Naive thymus-derived CD4-positive, alpha-beta T cell (primary cell): ENCODE data around the gene SUPT6H. TPM values are rescaled to one million over a fixed set of nuclear protein-coding genes. Genes with fewer than 3 reads are reported as not detected.
"Not testable (repeated sequence)": the region's sequence is repeated elsewhere in the genome, so short reads cannot be mapped to it uniquely, and the experiment has no call there.

Experiments
- ATAC-seq: fragments of 150-1000 bp; cut with Tn5 transposase; 2 replicates; pipeline ENCODE4 v1.10.0; 2021; ENCODE audit warnings: mild to moderate bottlenecking, moderate library complexity
- CTCF ChIA-PET: fragments of 350-600 bp; sonication (Branson Sonifier 250); formaldehyde crosslinking; loops from one replicate; lab custom pipeline; 2021; ENCODE audit warnings: antibody characterized with exemption; lab: Charles Lee
- POLR2A ChIA-PET: fragments of 350-600 bp; sonication (Branson Sonifier 250); formaldehyde crosslinking; loops from one replicate; lab custom pipeline; 2021; ENCODE audit warnings: antibody characterized with exemption, inconsistent platforms; lab: Charles Lee
- DNase-seq, 9 donors: peaks; one replicate each; pipeline versions ENCODE4 v3.0.0 to v3.0.0-alpha.2; 2020 to 2022; ENCODE audit warnings: mixed read lengths in 1 of 9
- H3K27ac ChIP-seq: one replicate; pipeline ENCODE4 v1.7.0; 2013; ENCODE audit warnings: mild to moderate bottlenecking, low read depth, low read length, moderate library complexity
- H3K27me3 ChIP-seq, 2 donors: one replicate each; pipeline ENCODE4 v1.7.0; 2013; ENCODE audit warnings: low read length in 2 of 2, mild to moderate bottlenecking in 2 of 2, moderate library complexity in 2 of 2; ENCODE audit not compliant: control insufficient read depth in 2 of 2, insufficient read depth in 2 of 2
- H3K36me3 ChIP-seq, 3 experiments: 1 replicate in 2 of 3; 2 replicates in 1 of 3; pipeline ENCODE4 v1.7.0; 2013; ENCODE audit warnings: low read length in 3 of 3, mild to moderate bottlenecking in 3 of 3, moderate library complexity in 1 of 3; ENCODE audit not compliant: insufficient read depth in 3 of 3, control insufficient read depth in 2 of 3
- H3K4me1 ChIP-seq, 2 donors: one replicate each; pipeline ENCODE4 v1.7.0; 2013; ENCODE audit warnings: low read length in 2 of 2, mild to moderate bottlenecking in 2 of 2, moderate library complexity in 1 of 2; ENCODE audit not compliant: control insufficient read depth in 2 of 2, insufficient read depth in 2 of 2
- H3K4me3 ChIP-seq: 2 replicates; pipeline ENCODE4 v1.7.0; 2013; ENCODE audit warnings: mild to moderate bottlenecking, low read length
- H3K9me3 ChIP-seq, 3 experiments: 1 replicate in 2 of 3; 2 replicates in 1 of 3; pipeline ENCODE4 v1.7.0; 2013; ENCODE audit warnings: low read length in 3 of 3; ENCODE audit not compliant: control insufficient read depth in 2 of 3
- H3K27ac Mint-ChIP-seq, 9 donors: one replicate each; pipeline ENCODE4 v1.8.0; 2020 to 2022; ENCODE audit warnings: mixed read lengths in 9 of 9, mild to moderate bottlenecking in 8 of 9, moderate library complexity in 5 of 9, inconsistent platforms in 2 of 9
- H3K27me3 Mint-ChIP-seq, 5 donors: one replicate each; pipeline ENCODE4 v1.8.0; 2021 to 2022; ENCODE audit warnings: mixed read lengths in 5 of 5, mild to moderate bottlenecking in 1 of 5
- H3K36me3 Mint-ChIP-seq, 5 donors: one replicate each; pipeline ENCODE4 v1.8.0; 2020 to 2022; ENCODE audit warnings: mixed read lengths in 5 of 5, mild to moderate bottlenecking in 3 of 5, inconsistent platforms in 1 of 5
- H3K4me1 Mint-ChIP-seq, 7 donors: one replicate each; pipeline ENCODE4 v1.8.0; 2020 to 2022; ENCODE audit warnings: mixed read lengths in 7 of 7, mild to moderate bottlenecking in 3 of 7, inconsistent platforms in 1 of 7
- H3K4me3 Mint-ChIP-seq, 10 donors: one replicate each; pipeline ENCODE4 v1.8.0; 2020 to 2022; ENCODE audit warnings: mild to moderate bottlenecking in 10 of 10, mixed read lengths in 10 of 10, moderate library complexity in 6 of 10, inconsistent platforms in 2 of 10
- H3K9me3 Mint-ChIP-seq, 11 donors: one replicate each; pipeline ENCODE4 v1.8.0; 2020 to 2022; ENCODE audit warnings: mixed read lengths in 11 of 11, mild to moderate bottlenecking in 4 of 11, inconsistent platforms in 1 of 11, moderate library complexity in 1 of 11
- intact Hi-C, 2 donors: fragments of 100-400 bp; cut with micrococcal nuclease; formaldehyde crosslinking; loops; one replicate each; pipeline ENCODE4 v1.15.1; 2023
- polyA plus RNA-seq, 2 donors: library from polyadenylated mRNA; unstranded; fragments of 300-500 nt; fragmentation: Illumina TruSeq; gene quantifications; one replicate each; pipeline ENCODE4 v1.2.3, GENCODE V29; 2021
- total RNA-seq, 6 experiments: library from RNA in 5 of 6; stranded (reverse) in 5 of 6; gene quantifications; 1 replicate in 5 of 6; 2 replicates in 1 of 6; pipeline ENCODE4 v1.2.3 and lab custom pipeline; 2021 to 2026

Gene SUPT6H
- total and polyA plus RNA-seq, 7 experiments from 2014 or later, result 9.8 to 132 (median 92.9) TPM

DNA sequence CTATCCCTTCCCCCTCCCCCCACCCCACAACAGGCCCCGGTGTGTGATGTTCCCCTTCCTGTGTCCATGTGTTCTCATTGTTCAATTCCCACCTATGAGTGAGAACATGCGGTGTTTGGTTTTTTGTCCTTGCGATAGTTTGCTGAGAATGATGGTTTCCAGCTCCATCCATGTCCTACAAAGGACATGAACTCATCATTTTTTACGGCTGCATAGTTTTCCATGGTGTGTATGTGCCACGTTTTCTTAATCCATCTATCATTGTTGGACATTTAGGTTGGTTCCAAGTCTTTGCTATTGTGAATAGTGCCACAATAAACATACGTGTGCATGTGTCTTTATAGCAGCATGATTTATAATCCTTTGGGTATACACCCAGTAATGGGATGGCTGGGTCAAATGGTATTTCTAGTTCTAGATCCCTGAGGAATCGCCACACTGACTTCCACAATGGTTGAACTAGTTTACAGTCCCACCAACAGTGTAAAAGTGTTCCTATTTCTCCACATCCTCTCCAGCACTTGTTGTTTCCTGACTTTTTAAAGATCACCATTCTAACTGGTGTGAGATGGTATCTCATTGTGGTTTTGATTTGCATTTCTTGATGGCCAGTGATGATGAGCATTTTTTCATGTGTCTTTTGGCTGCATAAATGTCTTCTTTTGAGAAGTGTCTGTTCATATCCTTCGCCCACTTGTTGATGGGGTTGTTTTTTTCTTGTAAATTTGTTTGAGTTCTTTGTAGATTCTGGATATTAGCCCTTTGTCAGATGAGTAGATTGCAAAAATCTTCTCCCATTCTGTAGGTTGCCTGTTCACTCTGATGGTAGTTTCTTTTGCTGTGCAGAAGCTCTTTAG, 74.1 kb downstream of the SUPT6H start:
- H3K4me1 ChIP-seq, intact Hi-C loops, H3K27ac ChIP-seq, DNase-seq, H3K9me3 ChIP-seq, H3K27me3 Mint-ChIP-seq, ATAC-seq, H3K27ac Mint-ChIP-seq, H3K9me3 Mint-ChIP-seq, H3K36me3 ChIP-seq, H3K27me3 ChIP-seq, H3K4me3 ChIP-seq, H3K4me3 Mint-ChIP-seq: not testable (repeated sequence)
- CTCF ChIA-PET, result interaction anchor here (1.0 to 1.2 kb wide), 2 partner anchors 9 to 14 kb away, joined by 3 to 5 read pairs; no protein-coding TSS in a partner anchor
- POLR2A ChIA-PET, result interaction anchor here (0.9 to 1.4 kb wide), 3 partner anchors 14 to 17 kb away, joined by 3 read pairs; partner anchors contain the start of gene RPL23A
- H3K4me1 Mint-ChIP-seq, result peaks cover 5 to 22% (median 14%) of the 10 kb centered on the region in 7 donors
- peaks cover 0 to 18% (median 0%) of the 10 kb centered on the region in 5 donors for H3K36me3 Mint-ChIP-seq

DNA sequence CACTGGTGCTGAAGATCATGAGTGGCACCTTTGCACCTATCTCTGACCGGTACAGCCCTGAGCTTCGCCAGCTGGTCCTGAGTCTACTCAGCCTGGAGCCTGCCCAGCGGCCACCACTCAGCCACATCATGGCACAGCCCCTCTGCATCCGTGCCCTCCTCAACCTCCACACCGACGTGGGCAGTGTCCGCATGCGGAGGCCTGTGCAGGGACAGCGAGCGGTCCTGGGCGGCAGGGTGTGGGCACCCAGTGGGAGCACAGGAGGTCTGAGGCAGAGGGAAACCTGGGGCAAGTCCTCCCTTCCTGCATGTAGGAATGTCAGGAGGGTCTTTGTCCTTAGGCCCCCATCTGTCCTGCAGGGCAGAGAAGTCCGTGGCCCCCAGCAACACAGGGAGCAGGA, 75.3 kb downstream of the SUPT6H start:
- H3K9me3 Mint-ChIP-seq, result peaks cover 0 to 6% (median 0%) of the 10 kb centered on the region in 11 donors

DNA sequence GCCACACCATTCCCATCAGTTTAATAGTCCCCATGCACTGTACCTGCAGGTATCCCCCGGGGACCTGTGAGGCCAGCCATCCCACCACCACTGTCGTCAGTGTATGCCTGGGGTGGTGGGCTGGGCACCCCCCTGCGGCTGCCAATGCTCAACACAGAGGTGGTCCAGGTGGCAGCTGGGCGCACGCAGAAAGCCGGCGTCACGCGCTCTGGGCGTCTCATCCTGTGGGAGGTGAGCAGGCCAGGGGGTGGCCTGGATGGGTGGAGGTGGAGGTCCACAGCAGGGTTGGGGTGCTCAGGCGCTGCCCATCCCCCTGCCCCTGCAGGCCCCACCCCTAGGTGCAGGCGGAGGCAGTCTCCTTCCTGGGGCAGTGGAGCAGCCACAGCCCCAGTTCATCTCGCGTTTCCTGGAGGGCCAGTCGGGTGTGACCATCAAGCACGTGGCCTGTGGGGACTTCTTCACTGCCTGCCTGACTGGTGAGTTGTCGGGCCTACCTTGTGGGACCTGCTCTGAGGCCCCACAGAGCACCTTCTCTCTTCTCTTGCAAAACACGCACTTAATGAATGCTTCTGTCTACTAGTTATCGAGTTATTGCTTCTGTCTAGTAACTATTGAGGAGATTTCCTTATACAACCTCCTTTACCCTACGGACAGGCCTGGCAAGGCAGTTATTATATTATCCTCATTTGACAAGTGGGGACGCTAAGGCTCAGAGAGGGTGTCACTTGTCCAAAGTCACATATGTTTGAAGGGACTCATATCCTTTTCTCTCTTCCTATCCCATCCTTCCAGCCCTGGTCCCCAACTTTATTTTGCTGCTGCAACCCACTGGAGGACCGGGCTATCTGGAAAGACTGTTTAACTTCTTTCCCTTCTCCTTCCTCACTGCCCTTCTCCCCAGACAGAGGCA, 76.0 kb downstream of the SUPT6H start:
- Mint-ChIP-seq H3K36me3 (peaks cover 0 to 18% (median 0%) of the 10 kb centered on the region in 5 donors), H3K27ac (peak overlapping the region in 7 of 9 donors; percentile 41 to 89 (median 69)), H3K4me1 (peaks cover 5 to 27% (median 15%) of the 10 kb centered on the region in 7 donors), H3K9me3 (peaks cover 0 to 6% (median 0%) of the 10 kb centered on the region in 11 donors), H3K4me3 (peak overlapping the region in 1 of 10 donors; percentile 59), H3K27me3 (no peaks in the 10 kb centered on the region)
- peak overlapping the region; percentile 54 for H3K27ac ChIP-seq
- no peaks in the 10 kb centered on the region for H3K27me3 ChIP-seq
- H3K4me3 ChIP-seq, result no peak overlapping the region
- ChIA-PET CTCF (interaction anchor here (0.6 to 1.7 kb wide), 2 partner anchors 9 to 10 kb away, joined by 3 to 5 read pairs; partner anchors contain the start of gene NEK8), POLR2A (interaction anchor here (1.3 to 16.9 kb wide), 2 partner anchors 10 to 13 kb away, joined by 5 to 269 read pairs; partner anchors contain the start of genes NEK8 and TLCD1)
- peaks cover 0 to 8% (median 0%) of the 10 kb centered on the region in 3 experiments for H3K36me3 ChIP-seq
- peaks cover under 1 to 5% of the 10 kb centered on the region in 2 donors for H3K4me1 ChIP-seq
- H3K9me3 ChIP-seq, result no peaks in the 10 kb centered on the region
- ATAC-seq (peak; percentile 30), DNase-seq (no peak)
- intact Hi-C loops, result no loop called here

More for the DNA sequence above, 75.3 kb downstream of the SUPT6H start:
- peaks cover 0 to 18% (median 0%) of the 10 kb centered on the region in 5 donors for H3K36me3 Mint-ChIP-seq
- DNase-seq (no peak), ATAC-seq (no peak)
- POLR2A ChIA-PET, result no interaction called here
- intact Hi-C loops, result no loop called here
- no peak overlapping the region for H3K27ac ChIP-seq
- no peak overlapping the region for H3K4me3 ChIP-seq
- H3K4me3 Mint-ChIP-seq, result no peak overlapping the region
- peaks cover 0 to 8% (median 0%) of the 10 kb centered on the region in 3 experiments for H3K36me3 ChIP-seq
- H3K27ac Mint-ChIP-seq, result no peak overlapping the region
- peaks cover 5 to 26% (median 14%) of the 10 kb centered on the region in 7 donors for H3K4me1 Mint-ChIP-seq
- no peaks in the 10 kb centered on the region for H3K9me3 ChIP-seq
- CTCF ChIA-PET, result no interaction called here
- no peaks in the 10 kb centered on the region for H3K27me3 ChIP-seq
- H3K4me1 ChIP-seq, result peaks cover 0 to 5% of the 10 kb centered on the region in 2 donors
- H3K27me3 Mint-ChIP-seq, result no peaks in the 10 kb centered on the region

DNA sequence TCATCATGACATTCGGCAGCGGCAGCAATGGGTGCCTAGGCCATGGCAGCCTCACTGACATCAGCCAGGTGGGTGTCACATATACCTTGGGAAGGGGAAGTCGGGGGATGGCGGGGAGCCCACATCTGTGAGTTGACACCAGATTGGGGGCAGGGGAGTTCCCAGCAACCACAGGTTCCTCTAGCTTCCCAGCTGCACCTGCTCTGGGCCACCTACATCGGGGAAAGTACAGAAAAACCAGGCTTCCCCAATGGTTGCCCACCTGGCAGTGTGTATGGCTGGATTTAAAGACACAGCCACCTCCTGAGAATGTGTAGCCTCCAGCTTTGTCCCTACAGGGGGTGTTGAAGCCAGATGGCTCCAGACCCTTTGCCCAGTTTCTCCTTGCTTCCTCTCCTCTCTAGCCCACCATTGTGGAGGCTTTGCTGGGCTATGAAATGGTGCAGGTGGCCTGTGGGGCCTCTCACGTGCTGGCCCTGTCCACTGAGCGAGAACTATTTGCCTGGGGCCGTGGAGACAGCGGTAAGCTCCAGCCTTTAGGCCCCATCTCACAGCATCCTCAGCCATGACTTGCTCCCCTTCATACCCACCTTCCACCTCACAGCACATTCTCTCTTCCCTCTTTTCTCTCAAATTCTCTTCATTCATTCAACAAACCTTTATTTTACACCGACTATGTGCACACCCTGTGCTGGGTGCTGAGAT, 76.8 kb downstream of the SUPT6H start:
- peak overlapping the region in 1 of 10 donors; percentile 64 for H3K4me3 Mint-ChIP-seq
- peak in 3 of 9 donors; percentile 13 to 69 (median 63) for DNase-seq
- Histone ChIP-seq H3K36me3 (peaks cover 0 to 8% (median 0%) of the 10 kb centered on the region in 3 experiments), H3K9me3 (no peaks in the 10 kb centered on the region), H3K4me1 (peaks cover 4 to 9% of the 10 kb centered on the region in 2 donors), H3K4me3 (no peak overlapping the region), H3K27ac (peak overlapping the region; percentile 54), H3K27me3 (no peaks in the 10 kb centered on the region)
- peaks cover 0 to 18% (median 0%) of the 10 kb centered on the region in 5 donors for H3K36me3 Mint-ChIP-seq
- no peaks in the 10 kb centered on the region for H3K27me3 Mint-ChIP-seq
- intact Hi-C loops, result no loop called here
- H3K4me1 Mint-ChIP-seq, result peaks cover 5 to 30% (median 15%) of the 10 kb centered on the region in 7 donors
- peak; percentile 80 for ATAC-seq
- POLR2A ChIA-PET, result interaction anchor here (0.8 to 16.9 kb wide), 3 partner anchors 10 to 17 kb away, joined by 5 to 269 read pairs (median 5); partner anchors contain the start of genes NEK8 and TLCD1
- peak overlapping the region in 7 of 9 donors; percentile 19 to 89 (median 69) for H3K27ac Mint-ChIP-seq
- peaks cover 0 to 6% (median 0%) of the 10 kb centered on the region in 11 donors for H3K9me3 Mint-ChIP-seq
- CTCF ChIA-PET, result interaction anchor here (0.6 to 1.8 kb wide), 3 partner anchors 9 to 25 kb away, joined by 3 to 7 read pairs (median 5); partner anchors contain the start of gene NEK8

DNA sequence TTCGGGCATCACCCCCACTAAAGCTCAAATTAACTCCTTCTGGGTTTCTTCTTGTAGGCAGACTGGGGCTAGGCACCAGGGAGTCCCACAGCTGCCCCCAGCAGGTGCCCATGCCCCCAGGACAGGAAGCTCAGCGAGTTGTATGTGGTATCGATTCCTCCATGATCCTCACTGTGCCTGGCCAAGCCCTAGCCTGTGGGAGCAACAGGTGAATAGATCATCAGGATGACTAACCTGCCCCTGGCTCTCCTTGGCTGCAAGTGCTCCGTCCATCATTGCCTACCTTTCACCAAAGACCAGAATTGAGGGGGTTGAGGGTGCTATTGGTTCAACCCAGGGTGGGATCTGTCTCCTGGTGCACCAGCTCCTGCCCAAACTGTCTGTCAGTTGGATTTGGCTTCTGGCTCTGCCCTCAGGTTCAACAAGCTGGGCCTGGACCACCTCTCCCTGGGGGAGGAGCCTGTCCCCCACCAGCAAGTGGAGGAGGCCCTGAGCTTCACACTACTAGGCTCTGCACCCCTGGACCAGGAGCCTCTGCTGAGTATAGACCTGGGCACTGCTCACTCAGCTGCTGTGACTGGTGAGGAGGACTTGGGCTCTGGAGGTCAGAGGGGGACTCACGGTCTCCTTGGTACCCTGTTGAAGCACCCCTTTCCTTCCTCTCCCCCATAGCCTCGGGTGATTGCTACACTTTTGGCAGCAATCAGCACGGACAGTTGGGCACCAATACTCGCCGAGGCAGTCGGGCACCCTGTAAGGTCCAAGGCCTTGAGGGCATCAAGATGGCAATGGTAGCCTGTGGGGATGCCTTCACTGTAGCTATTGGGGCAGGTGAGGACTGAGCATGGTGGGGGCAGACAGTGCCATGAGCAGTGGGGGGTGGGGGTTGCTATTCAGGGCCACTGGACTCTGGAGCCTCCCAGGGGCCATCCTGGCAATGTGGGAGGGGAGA, 78.7 kb downstream of the SUPT6H start:
- H3K27me3 ChIP-seq, result no peaks in the 10 kb centered on the region
- Mint-ChIP-seq H3K27me3 (no peaks in the 10 kb centered on the region), H3K4me3 (no peak overlapping the region), H3K4me1 (peaks cover 5 to 40% (median 24%) of the 10 kb centered on the region in 7 donors), H3K9me3 (peaks cover 0 to 6% (median 0%) of the 10 kb centered on the region in 11 donors), H3K36me3 (peaks cover 0 to 19% (median 0%) of the 10 kb centered on the region in 5 donors), H3K27ac (no peak overlapping the region)
- ATAC-seq (no peak), DNase-seq (no peak)
- no peak overlapping the region for H3K27ac ChIP-seq
- ChIA-PET POLR2A (interaction anchor here (1.1 to 16.9 kb wide), 4 partner anchors 10 to 21 kb away, joined by 4 to 269 read pairs (median 7); partner anchors contain the start of genes NEK8, RPL23A and TLCD1), CTCF (interaction anchor here (0.7 to 14.7 kb wide), 4 partner anchors 14 to 23 kb away, joined by 3 to 331 read pairs (median 6); partner anchors contain the start of genes NEK8, RPL23A and TLCD1)
- H3K4me1 ChIP-seq, result peaks cover 6 to 22% of the 10 kb centered on the region in 2 donors
- intact Hi-C loops, result no loop called here
- no peaks in the 10 kb centered on the region for H3K36me3 ChIP-seq
- H3K4me3 ChIP-seq, result no peak overlapping the region
- no peaks in the 10 kb centered on the region for H3K9me3 ChIP-seq
